ENCODE measurements around the gene PPP2R3C. TPM values are rescaled to one million over a fixed set of nuclear protein-coding genes. Genes with fewer than 3 reads are reported as not detected.

Gene PPP2R3C
- polyA plus RNA-seq, 1 donor from 2014 or later: 91.4 TPM

DNA sequence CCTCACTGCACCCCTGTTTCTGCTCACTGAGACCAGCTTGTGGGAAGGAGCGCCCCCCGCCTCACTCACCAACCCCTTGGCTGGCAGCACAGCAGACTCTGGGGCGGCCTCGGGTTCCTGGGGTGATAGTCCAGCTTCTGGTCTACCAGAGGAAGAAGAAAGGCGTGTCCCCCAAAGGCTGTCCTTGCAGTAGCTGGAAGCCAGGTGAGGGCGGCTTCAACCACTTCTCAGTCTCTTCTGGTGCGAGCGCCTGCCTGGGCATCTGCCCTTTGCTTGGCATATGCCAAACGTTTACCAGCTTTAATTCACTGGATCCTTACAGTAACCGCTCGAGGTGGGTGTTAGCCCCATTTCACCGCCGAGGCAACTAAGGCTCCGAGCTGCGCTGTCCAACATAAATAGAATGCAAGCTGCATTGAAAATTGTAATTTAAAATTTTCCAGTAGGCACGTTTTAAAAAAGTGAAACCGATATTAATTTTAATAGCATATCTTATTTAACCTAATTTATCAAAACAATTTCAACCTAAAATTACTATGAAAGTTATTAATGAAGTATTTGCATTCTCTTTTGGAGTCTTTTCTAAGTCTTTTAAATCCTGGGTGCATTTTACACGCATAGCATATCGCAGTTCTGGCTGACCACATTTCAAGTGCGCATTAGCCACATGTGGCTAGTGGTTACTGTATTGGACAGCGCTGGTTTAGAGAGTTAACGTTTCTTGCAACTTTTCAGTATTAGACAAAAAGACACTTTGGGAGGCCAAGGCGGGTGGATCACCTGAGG lies 74.8 kb downstream of the PPP2R3C start:
- no peaks in the 10 kb centered on the region for H3K9me2 ChIP-seq (ENCODE audit: insufficient read depth, low read length)
- H3F3A ChIP-seq (ENCODE audit: insufficient read depth, low read length, poor library complexity, severe bottlenecking): no peaks in the 10 kb centered on the region
- TF ChIP-seq TAF1 (IDR thresholded peaks at IDR 0.05; ENCODE audit: low read depth): no peak
- TF ChIP-seq, protein P1, sequence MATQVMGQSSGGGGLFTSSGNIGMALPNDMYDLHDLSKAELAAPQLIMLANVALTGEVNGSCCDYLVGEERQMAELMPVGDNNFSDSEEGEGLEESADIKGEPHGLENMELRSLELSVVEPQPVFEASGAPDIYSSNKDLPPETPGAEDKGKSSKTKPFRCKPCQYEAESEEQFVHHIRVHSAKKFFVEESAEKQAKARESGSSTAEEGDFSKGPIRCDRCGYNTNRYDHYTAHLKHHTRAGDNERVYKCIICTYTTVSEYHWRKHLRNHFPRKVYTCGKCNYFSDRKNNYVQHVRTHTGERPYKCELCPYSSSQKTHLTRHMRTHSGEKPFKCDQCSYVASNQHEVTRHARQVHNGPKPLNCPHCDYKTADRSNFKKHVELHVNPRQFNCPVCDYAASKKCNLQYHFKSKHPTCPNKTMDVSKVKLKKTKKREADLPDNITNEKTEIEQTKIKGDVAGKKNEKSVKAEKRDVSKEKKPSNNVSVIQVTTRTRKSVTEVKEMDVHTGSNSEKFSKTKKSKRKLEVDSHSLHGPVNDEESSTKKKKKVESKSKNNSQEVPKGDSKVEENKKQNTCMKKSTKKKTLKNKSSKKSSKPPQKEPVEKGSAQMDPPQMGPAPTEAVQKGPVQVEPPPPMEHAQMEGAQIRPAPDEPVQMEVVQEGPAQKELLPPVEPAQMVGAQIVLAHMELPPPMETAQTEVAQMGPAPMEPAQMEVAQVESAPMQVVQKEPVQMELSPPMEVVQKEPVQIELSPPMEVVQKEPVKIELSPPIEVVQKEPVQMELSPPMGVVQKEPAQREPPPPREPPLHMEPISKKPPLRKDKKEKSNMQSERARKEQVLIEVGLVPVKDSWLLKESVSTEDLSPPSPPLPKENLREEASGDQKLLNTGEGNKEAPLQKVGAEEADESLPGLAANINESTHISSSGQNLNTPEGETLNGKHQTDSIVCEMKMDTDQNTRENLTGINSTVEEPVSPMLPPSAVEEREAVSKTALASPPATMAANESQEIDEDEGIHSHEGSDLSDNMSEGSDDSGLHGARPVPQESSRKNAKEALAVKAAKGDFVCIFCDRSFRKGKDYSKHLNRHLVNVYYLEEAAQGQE (IDR thresholded peaks at IDR 0.05; ENCODE audit: borderline replicate concordance): no peak
- no peak for TF ChIP-seq POLR2AphosphoS5 (IDR thresholded peaks at IDR 0.05)
- no peak for TF ChIP-seq EZH2 (IDR thresholded peaks at IDR 0.05; ENCODE audit: borderline replicate concordance, insufficient read depth, low read length, poor library complexity, severe bottlenecking)
- TF ChIP-seq, protein P2, sequence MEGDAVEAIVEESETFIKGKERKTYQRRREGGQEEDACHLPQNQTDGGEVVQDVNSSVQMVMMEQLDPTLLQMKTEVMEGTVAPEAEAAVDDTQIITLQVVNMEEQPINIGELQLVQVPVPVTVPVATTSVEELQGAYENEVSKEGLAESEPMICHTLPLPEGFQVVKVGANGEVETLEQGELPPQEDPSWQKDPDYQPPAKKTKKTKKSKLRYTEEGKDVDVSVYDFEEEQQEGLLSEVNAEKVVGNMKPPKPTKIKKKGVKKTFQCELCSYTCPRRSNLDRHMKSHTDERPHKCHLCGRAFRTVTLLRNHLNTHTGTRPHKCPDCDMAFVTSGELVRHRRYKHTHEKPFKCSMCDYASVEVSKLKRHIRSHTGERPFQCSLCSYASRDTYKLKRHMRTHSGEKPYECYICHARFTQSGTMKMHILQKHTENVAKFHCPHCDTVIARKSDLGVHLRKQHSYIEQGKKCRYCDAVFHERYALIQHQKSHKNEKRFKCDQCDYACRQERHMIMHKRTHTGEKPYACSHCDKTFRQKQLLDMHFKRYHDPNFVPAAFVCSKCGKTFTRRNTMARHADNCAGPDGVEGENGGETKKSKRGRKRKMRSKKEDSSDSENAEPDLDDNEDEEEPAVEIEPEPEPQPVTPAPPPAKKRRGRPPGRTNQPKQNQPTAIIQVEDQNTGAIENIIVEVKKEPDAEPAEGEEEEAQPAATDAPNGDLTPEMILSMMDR (IDR thresholded peaks at IDR 0.05; ENCODE audit: poor library complexity, severe bottlenecking): no peak
- TF ChIP-seq MXI1 (conservative IDR thresholded peaks at IDR 0.05; ENCODE audit: poor library complexity, severe bottlenecking): no peak
- TF ChIP-seq EP300 (conservative IDR thresholded peaks at IDR 0.05; ENCODE audit: poor library complexity, severe bottlenecking): no peak
- H3K4me2 ChIP-seq (ENCODE audit: low read length): peak overlapping the region; percentile 46
- peak overlapping the region; percentile 96 for H3K4me3 ChIP-seq (ENCODE audit: low read length)
- H3K27me3 ChIP-seq (ENCODE audit: insufficient read depth, low read depth, low read length): no peaks in the 10 kb centered on the region
- peak overlapping the region; percentile 73 for H3K27ac ChIP-seq (ENCODE audit: low read length)
- H3K79me2 ChIP-seq (replicated peaks; ENCODE audit: insufficient read depth, low read length): peaks cover 5% of the 10 kb centered on the region
- H3K9me3 ChIP-seq (ENCODE audit: low read length): no peaks in the 10 kb centered on the region
- H2AFZ ChIP-seq (ENCODE audit: low read depth, low read length): peak overlapping the region; percentile 74
- H3K9ac ChIP-seq (ENCODE audit: low read length): peak overlapping the region; percentile 87
- no peaks in the 10 kb centered on the region for H3K36me3 ChIP-seq (ENCODE audit: insufficient read depth, low read length)
- no peaks in the 10 kb centered on the region for H4K20me1 ChIP-seq (ENCODE audit: insufficient read depth)

DNA sequence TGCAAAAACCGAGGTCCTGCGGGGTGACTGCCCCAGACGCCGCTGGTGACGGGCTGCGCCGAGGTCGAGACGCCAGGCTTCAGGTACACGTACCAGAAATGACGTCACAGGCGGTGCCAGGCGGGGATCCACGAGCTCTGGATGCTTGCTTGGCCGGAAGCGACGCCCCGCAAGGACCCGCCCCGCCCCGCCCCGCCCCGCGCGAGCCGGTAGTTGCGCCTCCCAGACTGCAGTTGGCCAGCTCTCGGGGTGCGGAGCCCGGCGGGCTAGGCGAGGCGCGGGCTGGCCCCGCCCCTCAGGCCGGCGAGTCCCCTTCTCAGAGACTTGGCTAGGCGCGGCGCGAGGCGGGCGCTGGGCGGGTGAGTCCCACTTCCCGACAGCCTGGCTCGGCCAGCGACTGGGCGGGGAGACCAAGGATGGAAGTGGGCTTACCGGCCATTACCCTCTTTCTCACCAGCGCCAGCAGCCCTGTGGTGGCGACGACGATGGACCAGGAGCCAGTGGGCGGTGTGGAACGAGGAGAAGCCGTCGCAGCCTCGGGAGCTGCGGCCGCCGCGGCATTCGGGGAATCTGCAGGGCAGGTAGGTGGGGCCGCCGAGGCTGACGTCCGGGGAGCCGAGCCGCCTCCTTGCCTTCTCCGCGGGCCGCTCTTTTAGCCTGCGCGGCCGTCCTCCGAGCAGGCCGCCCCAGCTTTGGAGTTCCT lies 75.6 kb downstream of the PPP2R3C start, which contains the start of gene FAM177A1:
FAM177A1 (plus strand) TSS at position 225 of the 703 bp plus-strand sequence; CDS start at position 417, 192 bp downstream.
- no peak for TF ChIP-seq RAD21 (conservative IDR thresholded peaks at IDR 0.05)
- TF ChIP-seq SMC3 (conservative IDR thresholded peaks at IDR 0.05; ENCODE audit: poor library complexity): no peak
- peak; percentile 77 for TF ChIP-seq POLR2AphosphoS5 (IDR thresholded peaks at IDR 0.05)
- TF ChIP-seq, protein P1 (IDR thresholded peaks at IDR 0.05; ENCODE audit: borderline replicate concordance): peak; percentile 15
- TF ChIP-seq EP300 (conservative IDR thresholded peaks at IDR 0.05; ENCODE audit: poor library complexity, severe bottlenecking): peak; percentile 46
- TF ChIP-seq, protein P2 (IDR thresholded peaks at IDR 0.05; ENCODE audit: poor library complexity, severe bottlenecking): peak; percentile 42
- TF ChIP-seq TAF1 (IDR thresholded peaks at IDR 0.05; ENCODE audit: low read depth): peak; percentile 42
- TF ChIP-seq MXI1 (conservative IDR thresholded peaks at IDR 0.05; ENCODE audit: poor library complexity, severe bottlenecking): peak; percentile 68
- Histone ChIP-seq H3K27ac (ENCODE audit: low read length) (peak within 1 kb of the TSS; percentile 80), H3K79me2 (replicated peaks; ENCODE audit: insufficient read depth, low read length) (peaks cover 5% of the 10 kb centered on the region), H3K27me3 (ENCODE audit: insufficient read depth, low read depth, low read length) (no peaks in the 10 kb centered on the region), H3K9me2 (ENCODE audit: insufficient read depth, low read length) (no peaks in the 10 kb centered on the region), H3K4me3 (ENCODE audit: low read length) (peak within 1 kb of the TSS; percentile 96), H2AFZ (ENCODE audit: low read depth, low read length) (peak within 1 kb of the TSS; percentile 74), H3F3A (ENCODE audit: insufficient read depth, low read length, poor library complexity, severe bottlenecking) (no peaks in the 10 kb centered on the region), H3K36me3 (ENCODE audit: insufficient read depth, low read length) (no peaks in the 10 kb centered on the region), H4K20me1 (ENCODE audit: insufficient read depth) (no peaks in the 10 kb centered on the region), H3K9ac (ENCODE audit: low read length) (peak within 1 kb of the TSS; percentile 87), H3K9me3 (ENCODE audit: low read length) (no peaks in the 10 kb centered on the region), H3K4me2 (ENCODE audit: low read length) (peak within 1 kb of the TSS; percentile 46)
